Activated naive CD4-positive, alpha-beta T cell (primary cell): ENCODE data around the gene PCDH10.
"Not testable (repeated sequence)": the region's sequence is repeated elsewhere in the genome, so short reads cannot be mapped to it uniquely, and the experiment has no call there.

Experiments
- DNase-seq, 4 experiments: peaks; one replicate each; lab custom pipeline; 2025; lab: John Stamatoyannopoulos, UW

The PCDH10 gene

GRCh38 chr4:133233922-133234321, 84.8 kb downstream of the PCDH10 start:
- DNase-seq: no peak

GRCh38 chr4:133240451-133240850, 91.4 kb downstream of the PCDH10 start:
- DNase-seq: not testable (repeated sequence)
